Measurements from ENCODE around the gene ZNF425. TPM values are rescaled to one million over a fixed set of nuclear protein-coding genes. Genes with fewer than 3 reads are reported as not detected.

The ZNF425 gene
- total RNA-seq, 1 donor from 2014 or later = 0.72 TPM

Other genes starting within 250 kb of the ZNF425 start
- gene EZH2, start 242.0 kb downstream of the ZNF425 start, total RNA-seq = 1.1 TPM
- gene PDIA4, start 97.8 kb downstream of the ZNF425 start, total RNA-seq = 35.1 TPM
- gene ZNF786, start 35.6 kb downstream of the ZNF425 start, total RNA-seq = 2.7 TPM
- 6.6 TPM for gene ZNF398, start 21.1 kb upstream of the ZNF425 start, total RNA-seq
- gene ZNF282, start 69.2 kb upstream of the ZNF425 start, total RNA-seq = 14.5 TPM
- 5.2 TPM for gene ZNF212, start 113.3 kb upstream of the ZNF425 start, total RNA-seq
- gene ZNF783, start 135.9 kb upstream of the ZNF425 start, total RNA-seq = 4.8 TPM

All from left ventricle myocardium superior (tissue), 1 donor.